ENCODE data around the gene C2orf80. TPM values are rescaled to one million over a fixed set of nuclear protein-coding genes. Genes with fewer than 3 reads are reported as not detected.

The C2orf80 gene
- total and polyA plus RNA-seq, 8 donors, result not detected

GRCh38 chr2:208186893-208187292 is 2.9 kb downstream of the C2orf80 start:
- peaks cover 3 to 4% of the 10 kb centered on the region in 2 donors for H3K27me3 ChIP-seq
- DNase-seq (no peak), ATAC-seq (no peak)
- TF ChIP-seq CTCF (IDR thresholded peaks at IDR 0.05), result no peak
- H3K9me3 ChIP-seq, result no peaks in the 10 kb centered on the region
- no peak overlapping the region for H3K27ac ChIP-seq
- intact Hi-C loops (cut with DNase I), result no loop called here
- peaks cover 0 to 9% of the 10 kb centered on the region in 2 donors for H3K4me1 ChIP-seq
- no peak overlapping the region for H3K4me3 ChIP-seq
- H3K36me3 ChIP-seq, result no peaks in the 10 kb centered on the region

GRCh38 chr2:208186465-208186864 is 3.4 kb downstream of the C2orf80 start:
- no peak for TF ChIP-seq CTCF (IDR thresholded peaks at IDR 0.05)
- no peaks in the 10 kb centered on the region for H3K36me3 ChIP-seq
- H3K9me3 ChIP-seq, result no peaks in the 10 kb centered on the region
- intact Hi-C loops (cut with DNase I), result no loop called here
- peaks cover 3 to 4% of the 10 kb centered on the region in 2 donors for H3K27me3 ChIP-seq
- no peak for DNase-seq
- ATAC-seq, result no peak
- no peak overlapping the region for H3K4me3 ChIP-seq
- peaks cover 0 to 9% of the 10 kb centered on the region in 2 donors for H3K4me1 ChIP-seq
- no peak overlapping the region for H3K27ac ChIP-seq

DNA sequence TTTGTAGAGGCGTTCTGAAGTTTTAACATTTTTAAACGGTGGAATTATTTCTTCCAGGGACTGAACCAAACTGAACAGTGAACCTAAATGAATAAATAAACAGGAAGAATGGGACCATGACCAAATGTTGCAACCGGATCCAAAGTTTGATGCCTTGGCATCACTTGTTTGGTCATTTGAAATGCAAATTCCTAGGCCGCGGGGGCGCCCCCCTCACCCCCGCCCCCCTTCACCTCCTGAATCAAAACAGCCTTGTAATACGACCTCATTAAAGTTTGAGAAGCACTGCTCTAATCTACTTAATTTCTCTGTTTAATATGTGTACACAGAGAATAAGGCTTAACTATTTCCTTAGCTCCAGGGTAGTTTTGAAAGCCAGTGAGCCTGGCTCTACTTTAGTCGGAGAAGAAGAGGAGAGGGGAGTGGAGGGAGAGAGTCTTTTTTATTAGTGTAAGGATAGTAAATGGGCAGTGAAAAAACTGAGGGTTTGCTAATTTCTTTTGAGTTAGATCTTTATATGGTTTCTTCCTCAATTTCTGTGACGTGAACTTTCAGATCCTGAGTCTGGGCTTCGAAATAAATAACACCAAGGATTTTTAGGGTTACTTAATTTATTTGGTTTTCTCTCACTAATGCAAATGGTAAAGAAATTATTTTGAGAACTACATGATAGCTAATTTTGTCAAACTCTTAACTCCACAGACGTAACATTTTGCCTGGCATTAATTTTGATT is 5.7 kb downstream of the C2orf80 start:
- DNase-seq, result no peak
- H3K4me1 ChIP-seq, result peaks cover 0 to 9% of the 10 kb centered on the region in 2 donors
- H3K36me3 ChIP-seq, result no peaks in the 10 kb centered on the region
- no peak overlapping the region for H3K27ac ChIP-seq
- intact Hi-C loops (cut with DNase I), result no loop called here
- no peaks in the 10 kb centered on the region for H3K9me3 ChIP-seq
- no peak overlapping the region for H3K4me3 ChIP-seq
- H3K27me3 ChIP-seq, result peaks cover 3 to 4% of the 10 kb centered on the region in 2 donors
- TF ChIP-seq CTCF (IDR thresholded peaks at IDR 0.05), result no peak
- no peak for ATAC-seq

- H3K4me3 ChIP-seq, result no peak overlapping the region
- TF ChIP-seq CTCF (IDR thresholded peaks at IDR 0.05), result no peak
Observed at GRCh38 chr2:208183526-208183925, 6.3 kb downstream of the C2orf80 start.

DNA sequence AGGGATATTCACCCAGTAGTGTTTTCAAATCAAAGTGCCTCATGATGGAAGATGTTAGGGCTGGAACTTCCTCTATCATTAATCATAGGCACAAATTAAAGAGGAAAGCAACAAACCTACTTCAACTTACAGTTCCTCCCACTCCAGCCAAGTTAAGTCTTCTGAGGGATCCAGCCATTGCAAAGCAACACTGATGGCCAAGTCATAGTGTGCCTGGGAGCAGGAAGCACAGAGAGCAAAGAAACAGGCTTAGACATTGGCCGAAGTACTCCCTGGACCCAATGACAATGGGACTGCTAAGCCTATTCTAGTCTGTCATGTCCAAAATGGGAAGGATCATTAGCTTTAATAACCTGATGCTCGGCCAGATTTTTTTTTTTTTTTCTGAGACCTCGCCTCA is 7.0 kb downstream of the C2orf80 start:
- no peak overlapping the region for H3K27ac ChIP-seq
- no peaks in the 10 kb centered on the region for H3K36me3 ChIP-seq
- DNase-seq (no peak), ATAC-seq (no peak)
- no peak overlapping the region for H3K4me3 ChIP-seq
- TF ChIP-seq CTCF (IDR thresholded peaks at IDR 0.05), result no peak
- peaks cover 3 to 4% of the 10 kb centered on the region in 2 donors for H3K27me3 ChIP-seq
- H3K9me3 ChIP-seq, result no peaks in the 10 kb centered on the region
- peaks cover 0 to 9% of the 10 kb centered on the region in 2 donors for H3K4me1 ChIP-seq
- intact Hi-C loops (cut with DNase I), result no loop called here

More at GRCh38 chr2:208183526-208183925, 6.3 kb downstream of the C2orf80 start:
- peak in 2 of 4 donors; percentile 48 to 83 for DNase-seq
- Histone ChIP-seq H3K27me3 (peaks cover 3 to 4% of the 10 kb centered on the region in 2 donors), H3K4me1 (peaks cover 0 to 9% of the 10 kb centered on the region in 2 donors), H3K36me3 (no peaks in the 10 kb centered on the region), H3K9me3 (no peaks in the 10 kb centered on the region), H3K27ac (no peak overlapping the region)
- ATAC-seq, result no peak
- intact Hi-C loops (cut with DNase I), result no loop called here
